SH-SY5Y (cell line): ENCODE results near the gene SHMT1.

Source experiments
- GATA2 ChIP-seq: IDR thresholded peaks from 2 replicates; pipeline ENCODE4 v1.6.1; 2011; ENCODE audit warnings: mild to moderate bottlenecking, low read depth, low read length
- GATA3 ChIP-seq: IDR thresholded peaks from 2 replicates; pipeline ENCODE4 v1.6.1; 2011; ENCODE audit warnings: low read depth, mild to moderate bottlenecking, low read length, moderate library complexity

DNA sequence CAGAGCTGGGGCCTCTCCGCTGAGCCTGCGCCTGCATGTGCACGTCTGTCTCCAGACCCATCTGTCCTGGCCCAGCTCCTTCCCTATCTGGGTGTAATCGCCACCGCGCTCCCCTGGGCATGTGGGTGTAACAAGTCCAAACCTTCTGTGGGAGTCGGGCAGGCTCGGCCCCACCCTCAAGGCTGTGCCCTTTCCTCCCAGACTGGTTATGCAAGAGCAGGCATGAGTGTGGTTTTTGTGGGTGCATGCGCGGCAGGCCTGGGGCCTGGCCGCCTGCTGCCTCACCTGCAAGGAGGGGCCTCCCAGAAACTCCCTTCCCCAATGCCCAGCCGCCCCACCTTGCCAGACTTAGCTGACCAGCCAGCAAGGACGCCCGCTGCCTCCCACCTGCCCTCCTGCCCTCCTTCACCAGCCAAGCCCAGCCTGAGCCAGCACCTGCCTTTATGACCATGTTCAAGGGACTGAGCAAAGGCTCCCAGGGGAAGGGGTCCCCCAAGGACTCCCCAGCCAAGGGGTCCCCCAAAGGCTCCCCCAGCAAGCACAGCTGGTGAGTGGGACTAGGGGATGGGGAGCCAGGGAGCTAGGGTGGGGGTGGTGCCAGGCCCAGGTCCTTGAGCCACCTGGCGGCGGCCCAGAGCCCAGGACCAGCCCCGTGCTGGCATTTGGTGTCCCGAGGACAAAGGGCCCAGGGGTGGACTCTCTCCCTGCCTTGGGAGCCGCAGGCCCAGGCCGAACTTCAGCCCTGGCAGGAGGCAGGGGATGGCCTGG, 14.3 kb upstream of the SHMT1 start, which contains the start of gene EVPLL:
- no peak for TF ChIP-seq GATA2
- no peak for TF ChIP-seq GATA3
